Measurements from ENCODE around the gene TMEM255B.
"Not testable (repeated sequence)": the region's sequence is repeated elsewhere in the genome, so short reads cannot be mapped to it uniquely, and the experiment has no call there.

Gene TMEM255B

DNA sequence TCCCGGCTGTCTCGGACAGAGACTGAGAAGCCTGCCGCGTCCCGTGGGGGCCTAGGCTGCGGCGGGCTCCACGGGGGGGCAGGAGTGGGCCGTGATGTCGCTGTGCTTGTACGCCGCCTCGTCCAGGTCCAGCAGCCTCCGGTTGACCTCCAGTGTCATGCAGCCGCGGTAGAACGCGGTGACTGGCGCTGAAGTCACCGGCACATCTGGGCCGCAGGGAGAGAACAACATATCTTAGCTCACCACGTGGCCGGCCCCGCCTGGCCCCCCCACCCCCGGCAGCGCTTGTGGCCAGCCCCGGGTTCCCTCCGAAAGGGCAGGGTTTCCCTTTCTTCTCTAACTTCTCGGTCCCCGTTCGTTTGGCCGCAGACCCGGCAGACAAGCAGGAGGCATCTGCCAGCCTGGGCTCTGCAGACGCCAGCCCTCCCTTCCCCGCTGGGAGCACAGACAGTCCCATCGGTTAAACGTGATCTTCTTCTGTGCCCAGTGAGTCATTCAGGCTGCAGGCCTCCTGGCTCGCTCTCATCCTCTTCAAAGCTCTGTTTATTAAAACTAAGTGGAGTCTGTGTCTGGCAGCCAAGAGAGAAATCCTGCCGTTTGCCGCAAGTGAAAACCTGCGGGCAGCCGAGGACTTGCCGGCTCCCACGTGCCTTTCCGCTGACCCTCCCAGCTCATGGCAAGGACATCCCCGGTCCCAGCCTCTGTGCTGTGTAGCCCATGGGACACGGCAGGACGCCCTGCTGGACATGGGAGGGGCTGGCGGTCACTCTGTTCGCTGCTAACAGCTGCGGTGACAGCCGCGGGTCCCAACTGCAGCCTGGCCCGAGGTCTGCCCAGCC is 62.0 kb downstream of the TMEM255B start:
- no peak for DNase-seq

DNA sequence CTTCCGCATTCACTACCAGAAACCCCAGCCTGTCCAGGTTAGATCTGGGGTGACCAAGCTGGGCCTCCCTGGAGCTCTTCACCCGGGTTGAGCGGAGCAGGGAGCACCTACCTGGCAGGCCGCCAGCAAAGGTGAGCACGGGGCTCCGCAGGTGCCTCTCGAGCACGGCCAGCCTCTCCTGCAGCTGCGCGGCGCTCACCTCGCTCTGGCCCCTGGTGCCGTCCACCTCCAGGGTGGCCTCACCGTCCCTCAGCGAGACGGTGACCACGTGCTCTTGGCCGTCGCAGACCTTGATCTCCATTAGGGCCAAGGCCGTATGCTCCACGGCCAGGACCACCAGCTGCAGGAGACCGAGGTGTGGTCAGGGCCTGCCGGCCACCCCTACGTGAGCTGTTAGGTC is 62.8 kb downstream of the TMEM255B start:
- DNase-seq, result no peak

DNA sequence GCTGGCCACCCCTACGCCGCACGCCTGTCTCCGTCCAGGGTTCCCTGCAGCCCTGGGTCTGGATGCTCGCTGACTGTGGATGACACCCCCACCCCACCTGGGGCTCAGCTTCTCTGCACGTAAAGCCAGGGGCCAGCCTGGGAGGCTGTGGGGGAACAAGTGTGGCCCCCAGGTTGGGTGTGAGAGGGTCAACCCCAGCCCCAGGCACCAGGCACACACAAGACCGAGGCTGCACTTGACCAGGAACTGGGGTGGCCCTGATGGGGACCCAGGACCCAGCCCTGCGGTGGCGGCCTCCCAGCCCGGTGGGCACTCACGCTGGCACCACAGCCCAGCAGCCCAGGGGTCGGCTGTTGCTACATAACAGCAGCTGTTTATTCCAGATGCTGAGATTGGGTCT is 63.2 kb downstream of the TMEM255B start:
- no peak for DNase-seq

DNA sequence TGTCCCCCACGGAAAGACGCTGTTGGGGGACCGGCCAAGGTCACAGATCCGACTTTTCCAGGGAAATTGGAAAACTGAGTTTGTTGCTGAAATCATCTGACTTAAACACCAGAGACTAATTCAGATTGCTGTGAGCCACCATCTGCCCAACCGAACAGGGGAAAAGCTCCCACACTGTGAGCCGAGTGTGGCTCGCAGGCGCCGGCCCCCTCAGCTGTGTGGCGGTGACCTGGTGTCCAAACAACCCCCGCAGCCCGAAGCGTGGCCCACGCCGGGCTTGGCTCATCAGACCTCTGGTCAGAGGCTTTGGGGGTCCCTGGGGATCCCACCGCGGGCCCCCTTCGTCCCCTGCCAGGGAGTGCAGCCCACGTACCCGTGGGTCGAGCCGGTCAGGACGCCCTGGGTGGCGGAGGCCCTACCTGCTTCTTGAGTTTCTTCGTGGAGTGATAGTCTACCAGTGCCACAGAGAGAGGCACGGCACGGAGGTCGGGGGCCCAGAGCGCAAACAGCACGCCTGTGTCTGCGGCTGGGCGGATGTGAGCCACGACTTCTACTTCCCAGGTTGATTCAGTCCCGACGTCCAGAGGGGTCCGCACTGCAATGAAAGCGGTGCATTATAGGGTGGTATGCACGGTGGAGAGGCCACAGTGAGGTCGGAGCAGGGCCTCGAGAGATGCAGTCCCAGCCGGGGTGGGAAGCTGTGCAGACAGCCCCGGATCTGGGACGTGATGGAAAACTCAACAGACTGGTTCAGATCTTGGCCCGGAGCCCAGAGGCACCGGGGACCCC is 64.1 kb downstream of the TMEM255B start:
- no peak for DNase-seq

DNA sequence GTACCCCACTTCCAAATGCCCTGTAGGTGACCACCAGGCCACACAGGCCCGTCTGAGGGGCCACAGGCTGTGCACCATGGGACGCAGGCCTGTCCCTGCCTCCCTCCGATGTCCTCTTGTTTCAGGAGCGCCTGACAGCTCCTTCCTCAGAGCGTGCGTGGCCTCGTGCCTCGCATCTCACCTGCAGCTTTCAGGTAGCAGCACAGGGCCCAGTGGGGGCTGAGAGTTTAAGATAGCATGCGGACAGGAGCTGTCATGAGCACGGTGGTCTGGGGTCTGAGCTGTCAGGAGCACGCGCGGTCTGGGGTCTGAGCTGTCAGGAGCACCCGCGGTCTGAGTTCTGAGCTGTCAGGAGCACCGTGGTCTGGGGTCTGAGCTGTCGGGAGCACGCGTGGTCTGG is 64.7 kb downstream of the TMEM255B start:
- DNase-seq, result no peak

DNA sequence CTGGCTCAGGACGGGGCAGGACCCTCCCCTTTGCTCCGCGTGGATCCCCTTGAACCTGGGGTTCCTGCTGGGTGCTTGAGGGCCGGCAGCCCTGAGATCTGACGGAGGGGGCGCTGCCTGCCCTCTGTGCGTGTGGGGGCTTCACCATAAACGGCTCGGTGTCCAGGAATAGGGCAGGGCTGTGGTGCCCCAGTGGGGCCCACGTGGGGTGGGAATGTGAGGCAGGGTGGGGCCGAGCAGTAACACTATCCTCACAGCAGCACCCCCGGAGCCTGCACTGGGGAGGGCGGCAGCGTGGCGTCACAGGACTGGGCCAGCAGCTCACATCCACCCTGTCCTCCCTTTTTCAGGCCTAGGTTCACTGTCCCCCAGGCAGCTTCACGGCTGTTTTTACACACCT is 66.8 kb downstream of the TMEM255B start:
- no peak for DNase-seq

DNA sequence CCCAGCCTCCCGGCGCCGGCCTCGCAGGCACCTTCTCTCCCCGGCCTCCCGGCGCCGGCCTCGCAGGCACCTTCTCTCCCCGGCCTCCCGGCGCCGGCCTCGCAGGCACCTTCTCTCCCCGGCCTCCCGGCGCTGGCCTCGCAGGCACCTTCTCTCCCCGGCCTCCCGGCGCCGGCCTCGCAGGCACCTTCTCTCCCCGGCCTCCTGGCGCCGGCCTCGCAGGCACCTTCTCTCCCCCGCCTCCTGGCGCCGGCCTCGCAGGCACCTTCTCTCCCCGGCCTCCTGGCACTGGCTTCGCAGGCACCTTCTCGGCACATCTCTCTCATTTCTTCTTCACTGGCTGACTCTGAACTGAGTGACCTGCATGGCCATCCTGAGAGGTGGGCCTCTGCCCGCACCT is 67.4 kb downstream of the TMEM255B start:
- not testable (repeated sequence) for DNase-seq

DNA sequence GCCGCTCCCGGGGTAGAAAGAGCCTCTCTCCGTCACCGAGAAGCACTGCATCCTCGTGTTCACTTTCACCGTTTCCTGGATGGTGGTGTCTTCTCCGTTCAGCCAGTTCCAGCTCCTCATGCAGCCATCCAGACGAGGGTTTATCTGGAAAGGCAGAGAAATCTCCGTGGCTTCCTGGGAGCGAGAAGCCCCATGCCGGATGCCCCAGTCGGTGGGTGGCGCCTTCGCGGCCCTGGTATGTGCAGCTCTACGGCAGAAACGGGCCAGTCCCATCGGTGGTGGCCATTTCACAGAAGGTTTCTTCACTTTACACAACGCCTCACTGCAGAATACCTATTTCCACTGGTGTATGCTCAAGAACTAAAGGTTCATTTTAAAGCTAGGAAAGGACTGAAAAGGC is 68.0 kb downstream of the TMEM255B start:
- no peak for DNase-seq

DNA sequence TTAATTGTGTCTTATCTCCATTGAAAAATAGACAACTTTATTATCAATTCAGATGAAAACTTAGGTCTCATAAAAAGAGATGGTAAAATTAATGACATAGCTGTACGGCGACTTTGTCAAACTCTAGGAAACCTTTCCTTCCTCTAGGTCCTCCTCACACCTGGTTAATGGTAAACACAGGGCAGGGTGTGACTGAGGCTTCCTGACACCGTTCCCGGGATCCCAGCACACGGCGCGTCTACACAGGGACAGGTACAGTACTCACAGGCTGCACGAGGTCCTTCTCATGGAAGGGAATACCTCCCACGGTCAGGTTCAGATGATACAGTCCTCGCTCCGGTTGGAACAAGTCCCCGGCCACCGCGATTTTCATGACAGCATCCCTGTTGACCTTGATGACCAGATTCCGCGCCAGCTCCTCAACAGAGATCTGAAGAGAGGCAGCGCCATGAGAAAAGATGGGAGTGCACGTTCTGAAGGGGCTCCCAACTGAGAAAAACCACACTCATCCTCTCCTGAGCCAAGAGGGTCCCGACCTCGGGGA is 69.3 kb downstream of the TMEM255B start:
- no peak for DNase-seq

DNA sequence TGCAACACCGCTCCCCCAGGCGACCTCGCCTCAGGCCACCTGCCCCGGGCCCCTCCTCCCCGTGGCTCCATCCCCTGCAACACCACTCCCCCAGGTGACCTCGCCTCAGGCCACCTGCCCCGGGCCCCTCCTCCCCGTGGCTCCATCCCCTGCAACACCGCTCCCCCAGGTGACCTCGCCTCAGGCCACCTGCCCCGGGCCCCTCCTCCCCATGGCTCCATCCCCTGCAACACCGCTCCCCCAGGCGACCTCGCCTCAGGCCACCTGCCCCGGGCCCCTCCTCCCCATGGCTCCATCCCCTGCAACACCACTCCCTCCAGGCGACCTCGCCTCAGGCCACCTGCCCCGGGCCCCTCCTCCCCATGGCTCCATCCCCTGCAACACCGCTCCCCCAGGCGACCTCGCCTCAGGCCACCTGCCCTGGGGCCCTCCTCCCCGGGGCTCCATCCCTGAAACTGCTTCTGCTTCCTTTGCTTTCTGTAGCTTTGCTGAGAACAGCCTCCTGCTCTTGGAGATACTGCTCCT is 71.5 kb downstream of the TMEM255B start:
- not testable (repeated sequence) for DNase-seq

DNA sequence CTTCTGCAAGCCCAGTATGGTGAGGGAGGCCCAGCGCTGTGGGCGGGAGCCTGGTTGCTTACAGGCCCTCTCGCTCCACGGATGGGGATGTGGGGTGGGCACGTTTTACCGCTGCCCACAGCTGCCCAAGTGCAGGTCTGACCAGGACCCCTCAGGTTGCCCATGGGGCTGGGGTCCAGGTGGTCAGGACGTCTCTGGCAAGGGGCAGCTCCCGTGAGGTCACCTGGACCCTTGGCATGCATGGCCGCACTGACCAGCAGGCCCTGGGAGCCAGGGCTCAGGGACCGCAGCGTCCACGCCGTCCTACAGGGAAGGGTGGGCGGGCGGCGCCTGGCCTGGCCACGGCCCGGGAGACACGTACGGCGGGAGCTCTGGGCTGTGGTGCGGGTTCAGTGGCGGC is 72.0 kb downstream of the TMEM255B start:
- no peak for DNase-seq

DNA sequence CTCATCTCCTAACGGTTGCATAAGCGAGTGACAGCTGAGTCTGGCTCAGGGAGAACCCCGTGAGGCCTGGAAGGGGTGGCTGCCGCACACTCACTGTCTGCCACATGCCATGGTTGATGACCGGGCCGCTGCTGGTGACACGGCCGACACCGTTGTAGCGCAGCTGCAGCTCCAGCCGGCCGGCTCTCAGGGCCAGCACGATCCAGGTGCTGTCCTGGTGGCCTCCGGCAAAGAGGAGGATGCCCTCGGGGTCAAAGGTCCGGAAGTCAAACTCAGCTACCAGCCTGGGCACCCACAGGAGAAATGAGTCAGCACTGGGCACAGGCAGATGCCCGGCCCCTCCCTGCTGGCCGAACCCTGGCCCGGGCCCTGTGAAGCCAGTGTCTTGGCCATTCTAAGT is 73.2 kb downstream of the TMEM255B start:
- DNase-seq, result no peak

DNA sequence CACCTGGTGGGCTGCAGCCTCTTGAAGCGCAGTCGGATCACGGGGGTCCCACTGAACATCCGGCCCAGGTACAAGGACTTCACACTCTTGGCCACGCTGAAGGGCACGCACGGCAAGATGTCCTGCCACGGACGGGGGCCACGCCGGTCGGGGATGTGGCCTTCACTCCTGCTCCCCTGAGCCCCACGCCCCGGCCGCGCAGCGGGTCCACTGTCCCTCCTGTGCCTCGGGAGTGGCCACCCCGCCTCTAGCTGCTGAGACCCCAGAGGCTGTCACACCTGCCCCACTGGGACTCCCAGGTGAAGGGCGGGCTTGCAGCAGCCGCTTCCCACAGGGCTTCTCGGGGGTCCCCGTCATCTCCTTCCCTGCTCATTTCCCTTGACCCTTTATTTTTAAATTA is 73.6 kb downstream of the TMEM255B start:
- no peak for DNase-seq

DNA sequence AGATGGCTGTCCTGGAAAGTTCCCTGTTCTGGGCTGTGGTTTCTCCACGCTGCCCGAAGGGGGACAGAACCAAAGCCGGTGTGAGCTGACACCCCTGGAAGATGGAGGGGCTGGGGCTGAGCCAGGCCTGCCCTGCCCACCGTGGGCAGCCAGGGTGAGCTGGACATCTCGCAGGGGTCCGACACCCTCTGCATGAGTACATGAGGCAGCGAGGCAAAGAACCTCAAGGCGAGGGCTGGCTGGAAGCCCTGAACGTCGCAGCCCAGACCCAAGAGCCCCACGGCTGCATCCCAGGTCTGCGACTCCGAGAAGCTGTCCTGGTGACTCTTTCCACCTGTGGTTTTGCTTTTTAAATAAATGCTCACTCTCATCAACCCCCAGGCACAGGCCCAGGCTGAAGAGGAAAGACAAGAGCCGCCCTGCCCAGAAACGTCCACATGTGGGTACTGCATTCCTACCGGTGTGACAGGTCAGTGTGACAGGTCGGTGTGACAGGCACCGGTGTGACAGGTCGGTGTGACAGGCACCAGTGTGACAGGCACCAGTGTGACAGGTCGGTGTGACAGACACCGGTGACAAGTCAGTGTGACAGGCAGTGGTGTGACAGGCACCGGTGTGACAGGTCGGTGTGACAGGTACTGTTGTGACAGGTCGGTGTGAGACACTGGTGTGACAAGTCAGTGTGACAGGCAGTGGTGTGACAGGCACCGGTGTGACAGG is 74.2 kb downstream of the TMEM255B start:
- DNase-seq, result no peak

DNA sequence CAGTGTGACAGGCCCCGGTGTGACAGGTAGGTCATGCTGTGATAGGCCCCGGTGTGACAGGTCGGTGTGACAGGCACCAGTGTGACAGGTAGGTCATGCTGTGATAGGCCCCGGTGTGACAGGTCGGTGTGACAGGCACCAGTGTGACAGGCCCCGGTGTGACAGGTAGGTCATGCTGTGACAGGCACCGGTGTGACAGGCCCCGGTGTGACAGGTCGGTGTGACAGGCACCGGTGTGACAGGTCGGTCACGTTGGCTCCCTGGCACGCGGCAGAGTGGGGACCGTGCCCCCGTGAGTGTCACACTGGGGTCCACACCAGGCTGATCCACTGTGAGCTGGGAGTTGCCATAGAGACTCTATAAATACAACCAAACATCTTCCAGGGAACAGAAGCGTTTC is 75.0 kb downstream of the TMEM255B start:
- DNase-seq, result not testable (repeated sequence)

DNA sequence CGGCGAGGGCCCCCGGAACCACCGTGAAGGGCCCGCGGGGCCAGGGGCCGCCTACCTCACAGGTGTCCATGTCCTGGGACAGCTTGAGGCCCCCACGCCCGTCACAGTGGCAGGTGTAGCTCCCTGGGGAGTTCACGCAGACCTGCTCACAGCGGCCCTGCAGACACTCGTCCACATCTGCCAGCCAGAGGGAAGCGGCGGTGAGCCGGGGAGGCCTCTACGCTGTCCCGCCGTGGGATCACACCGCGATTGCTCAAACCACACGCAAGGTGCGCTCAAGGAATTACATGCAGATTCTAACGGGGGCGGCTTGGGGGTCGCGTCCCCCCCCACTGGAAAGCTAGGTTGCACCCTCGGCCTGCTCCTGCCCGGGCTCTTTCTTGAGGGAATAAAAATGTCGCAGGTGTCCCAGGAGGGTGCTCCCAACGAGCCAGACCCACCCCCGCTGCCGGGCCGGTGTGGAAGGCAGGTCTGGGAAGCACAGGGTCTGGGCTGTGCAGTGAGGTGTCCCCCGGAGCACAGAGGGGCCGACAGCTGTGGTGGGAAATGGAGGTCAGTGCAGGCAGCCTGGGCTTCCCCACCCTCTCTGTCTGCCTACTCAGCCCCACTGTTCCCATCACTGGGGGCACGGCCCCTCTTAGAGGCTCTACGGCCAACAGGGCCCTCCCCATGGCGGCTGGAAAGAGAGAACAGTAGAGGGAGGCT is 75.6 kb downstream of the TMEM255B start:
- DNase-seq, result no peak

DNA sequence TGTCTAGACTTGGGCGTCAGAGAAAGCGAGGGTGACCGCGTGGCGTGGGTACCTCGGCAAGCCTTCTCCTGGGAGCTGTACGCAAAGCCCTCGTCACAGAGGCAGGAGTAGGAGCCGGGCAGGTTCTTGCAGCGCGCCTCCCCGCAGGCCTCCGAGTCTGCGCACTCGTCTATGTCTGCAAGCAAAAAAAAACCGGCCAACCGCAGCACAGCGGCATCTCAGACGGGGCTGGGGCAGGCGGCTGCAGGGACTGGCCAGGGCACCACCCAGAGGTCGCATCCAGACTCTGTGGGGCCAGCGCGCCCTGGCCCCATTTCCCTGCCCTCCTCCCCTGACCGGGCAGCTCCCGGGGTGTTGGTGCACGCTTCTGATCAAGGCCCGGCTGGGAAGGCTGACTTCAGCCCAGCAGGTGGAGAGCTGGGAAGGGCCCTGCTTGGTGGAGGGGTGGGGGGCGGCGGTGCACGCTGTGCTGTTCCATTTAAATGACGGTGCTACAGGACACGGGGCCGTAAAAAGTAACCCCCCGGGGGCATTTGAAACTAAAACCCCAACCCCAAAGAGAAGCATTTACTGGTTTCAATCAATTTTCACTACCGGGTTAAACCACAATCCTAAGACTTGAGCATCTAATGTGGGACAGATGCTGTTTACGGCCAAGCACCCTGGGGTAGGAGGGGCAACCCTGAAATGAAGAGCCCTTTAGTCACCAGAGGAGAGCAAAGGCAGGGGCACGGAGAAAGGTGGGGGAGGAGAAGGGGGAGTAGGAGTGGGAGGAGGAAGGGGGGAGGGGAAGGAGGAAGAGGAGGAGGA is 76.6 kb downstream of the TMEM255B start:
- DNase-seq, result no peak

DNA sequence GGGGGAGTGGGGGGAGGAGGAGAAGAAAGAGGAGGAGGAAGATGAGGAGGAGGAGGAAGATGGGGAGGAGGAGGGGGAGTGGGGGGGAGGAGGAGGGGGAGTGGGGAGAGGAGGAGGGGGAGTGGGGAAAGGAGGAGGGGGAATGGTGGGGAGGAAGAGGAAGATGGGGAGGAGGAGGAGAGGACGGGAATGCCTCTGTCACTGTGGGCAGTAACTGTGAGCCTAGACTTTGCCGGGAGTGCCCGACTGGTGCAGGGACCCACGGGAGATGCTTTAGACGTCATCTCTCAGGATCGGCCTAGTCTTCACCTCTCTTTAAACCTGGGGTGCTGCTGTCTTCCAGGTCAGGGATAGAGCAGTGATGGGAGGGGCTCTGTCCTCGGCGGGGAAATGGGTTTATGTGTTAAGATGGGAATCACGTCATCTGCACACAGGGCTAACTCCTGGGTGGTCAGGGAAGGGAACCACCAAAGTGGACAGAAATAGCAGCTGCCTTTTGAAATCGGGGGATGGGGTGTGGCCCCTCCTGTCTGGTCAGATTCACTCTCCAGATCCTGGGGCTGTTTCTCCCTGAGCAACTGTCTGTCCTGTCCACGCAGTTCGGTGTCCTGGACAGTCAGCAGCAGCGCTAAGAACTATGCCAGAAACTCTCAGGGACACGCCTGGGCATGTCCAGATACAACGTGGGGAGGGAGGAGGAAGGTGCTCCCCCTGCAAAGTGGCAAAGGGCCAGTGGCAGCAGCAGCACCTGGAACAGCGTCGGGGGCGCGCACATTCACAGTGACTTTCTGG is 77.9 kb downstream of the TMEM255B start:
- DNase-seq, result no peak

DNA sequence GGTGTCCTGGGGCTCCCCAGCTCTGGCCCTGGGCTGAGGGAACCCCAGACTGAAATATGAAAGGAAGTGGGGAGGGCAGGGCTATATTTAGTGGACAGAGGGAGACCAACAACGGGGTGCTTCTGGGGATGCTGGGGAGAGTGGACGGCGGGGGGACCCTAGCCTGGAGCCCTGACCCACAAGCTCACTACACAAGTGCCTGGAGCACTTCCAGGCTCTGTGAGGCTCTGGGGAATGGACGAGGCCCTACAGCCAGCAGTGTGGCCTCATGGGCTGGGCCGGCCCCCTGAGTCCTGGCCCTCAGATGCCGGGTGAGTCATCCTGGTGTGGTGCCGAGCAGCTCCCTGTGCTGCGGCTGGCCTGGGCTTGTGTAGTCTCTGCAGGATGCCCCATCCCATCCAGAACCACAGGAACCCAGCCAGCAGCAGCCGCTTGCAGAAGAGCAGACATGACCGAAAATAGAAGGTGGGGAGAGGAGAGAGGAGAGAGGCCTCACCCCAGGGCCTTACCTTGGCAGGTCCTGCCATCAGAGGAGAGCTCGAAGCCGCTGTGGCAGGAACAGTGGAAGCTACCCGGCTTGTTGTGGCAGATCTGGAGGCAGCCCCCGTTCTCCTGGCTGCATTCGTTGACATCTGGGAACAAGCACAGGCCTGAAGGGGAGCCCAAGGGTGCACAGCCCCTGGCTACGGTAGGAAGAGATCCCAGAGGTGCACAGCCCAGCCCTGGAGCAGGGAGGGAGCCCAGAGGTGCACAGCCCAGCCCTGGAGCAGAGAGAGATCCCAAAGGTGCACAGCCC is 78.7 kb downstream of the TMEM255B start:
- DNase-seq, result no peak

DNA sequence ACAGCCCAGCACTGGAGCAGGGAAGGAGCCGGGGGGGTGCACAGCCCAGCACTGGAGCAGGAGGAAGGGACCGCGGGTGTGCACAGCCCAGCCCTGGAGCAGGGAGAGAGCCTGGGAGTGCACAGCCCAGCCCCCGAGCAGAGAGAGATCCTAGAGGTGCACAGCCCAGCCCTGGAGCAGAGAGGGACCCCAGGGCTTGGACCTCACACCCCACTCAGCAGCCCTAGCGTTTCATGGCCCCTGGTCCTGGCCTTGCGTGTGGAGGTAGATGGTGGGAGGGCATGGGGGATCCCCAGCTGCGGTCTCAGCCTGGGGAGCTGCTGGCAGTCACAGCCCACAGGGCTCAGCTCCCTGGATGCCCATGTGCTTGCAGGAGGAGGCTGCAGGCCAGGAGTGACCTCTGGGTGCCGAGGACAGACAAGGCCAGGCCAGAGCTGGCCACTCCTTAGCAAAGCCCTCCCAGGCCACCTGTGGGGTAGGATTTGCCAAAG is 79.7 kb downstream of the TMEM255B start:
- no peak for DNase-seq

Measured in activated effector memory CD4-positive, alpha-beta T cell treated with anti-CD3 and anti-CD28 coated beads, Interleukin-2, amount 50 U/mL, for 16 hours (primary cell).